Loucy (cell line): ENCODE results near the gene ROBO1.

ENCODE experiments used
- EZH2phosphoT487 ChIP-seq: fragments of 200-600 bp; IDR thresholded peaks from 2 replicates; pipeline ENCODE4 v1.6.1; 2018; ENCODE audit warnings: antibody characterized with exemption, mild to moderate bottlenecking, moderate library complexity, borderline replicate concordance
- TF ChIP-seq, protein P1 (sequence below): fragments of 200-600 bp; sonication (generic); conservative IDR thresholded peaks from 2 replicates; pipeline ENCODE4 v1.5.1; 2014; ENCODE audit warnings: mild to moderate bottlenecking, antibody characterized with exemption, low read length

DNA sequence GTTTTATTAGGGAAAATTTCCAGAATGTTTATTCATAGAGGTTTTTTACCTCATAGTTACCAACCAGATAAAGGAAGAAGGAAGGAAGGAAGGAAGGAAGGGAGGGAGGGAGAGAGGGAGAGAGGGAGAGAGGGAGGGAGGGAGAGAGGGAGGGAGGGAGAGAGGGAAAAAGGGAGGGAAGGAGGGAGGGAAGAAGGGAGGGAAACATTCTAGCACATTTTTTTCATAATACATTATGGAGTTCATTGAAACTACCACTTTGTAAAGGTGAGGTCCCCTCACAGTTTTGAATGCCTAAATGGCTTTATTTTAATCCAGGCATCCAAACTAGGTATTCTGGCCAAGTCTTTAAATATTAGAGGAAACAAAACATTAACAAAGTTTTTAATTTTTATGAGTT lies 1049.1 kb downstream of the ROBO1 start:
- TF ChIP-seq, protein P1, sequence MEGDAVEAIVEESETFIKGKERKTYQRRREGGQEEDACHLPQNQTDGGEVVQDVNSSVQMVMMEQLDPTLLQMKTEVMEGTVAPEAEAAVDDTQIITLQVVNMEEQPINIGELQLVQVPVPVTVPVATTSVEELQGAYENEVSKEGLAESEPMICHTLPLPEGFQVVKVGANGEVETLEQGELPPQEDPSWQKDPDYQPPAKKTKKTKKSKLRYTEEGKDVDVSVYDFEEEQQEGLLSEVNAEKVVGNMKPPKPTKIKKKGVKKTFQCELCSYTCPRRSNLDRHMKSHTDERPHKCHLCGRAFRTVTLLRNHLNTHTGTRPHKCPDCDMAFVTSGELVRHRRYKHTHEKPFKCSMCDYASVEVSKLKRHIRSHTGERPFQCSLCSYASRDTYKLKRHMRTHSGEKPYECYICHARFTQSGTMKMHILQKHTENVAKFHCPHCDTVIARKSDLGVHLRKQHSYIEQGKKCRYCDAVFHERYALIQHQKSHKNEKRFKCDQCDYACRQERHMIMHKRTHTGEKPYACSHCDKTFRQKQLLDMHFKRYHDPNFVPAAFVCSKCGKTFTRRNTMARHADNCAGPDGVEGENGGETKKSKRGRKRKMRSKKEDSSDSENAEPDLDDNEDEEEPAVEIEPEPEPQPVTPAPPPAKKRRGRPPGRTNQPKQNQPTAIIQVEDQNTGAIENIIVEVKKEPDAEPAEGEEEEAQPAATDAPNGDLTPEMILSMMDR, result no peak
- TF ChIP-seq EZH2phosphoT487, result no peak
